Liver (tissue), 9 donors: ENCODE results near the gene NFE2L2. TPM values are rescaled to one million over a fixed set of nuclear protein-coding genes. Genes with fewer than 3 reads are reported as not detected.

ENCODE experiments used
- DNase-seq: peaks from one replicate; pipeline ENCODE4 v3.0.0-alpha.2; 2017; ENCODE audit warnings: low spot score
- H3K27ac ChIP-seq, 2 donors: one replicate each; pipeline ENCODE4 v1.7.0; 2013; ENCODE audit warnings: inconsistent platforms in 2 of 2, low read length in 2 of 2, control low read depth in 1 of 2, low read depth in 1 of 2, mild to moderate bottlenecking in 1 of 2
- H3K27me3 ChIP-seq, 4 donors: one replicate each; pipeline versions ENCODE4 v1.6.1 to v1.7.0; 2013; ENCODE audit warnings: low read length in 3 of 4, inconsistent platforms in 1 of 4, mild to moderate bottlenecking in 1 of 4, moderate library complexity in 1 of 4; ENCODE audit not compliant: control insufficient read depth in 4 of 4, insufficient read depth in 4 of 4
- H3K36me3 ChIP-seq, 4 donors: one replicate each; pipeline versions ENCODE4 v1.6.1 to v1.7.0; 2013; ENCODE audit warnings: low read length in 3 of 4, mild to moderate bottlenecking in 3 of 4, low read depth in 1 of 4, moderate library complexity in 1 of 4; ENCODE audit not compliant: control insufficient read depth in 4 of 4, insufficient read depth in 3 of 4
- H3K4me1 ChIP-seq, 4 donors: one replicate each; pipeline versions ENCODE4 v1.6.1 to v1.7.0; 2013; ENCODE audit warnings: low read length in 3 of 4, mild to moderate bottlenecking in 3 of 4, moderate library complexity in 1 of 4; ENCODE audit not compliant: control insufficient read depth in 4 of 4, insufficient read depth in 4 of 4
- H3K4me3 ChIP-seq, 3 donors: one replicate each; pipeline versions ENCODE4 v1.6.1 to v1.7.0; 2013; ENCODE audit warnings: low read length in 3 of 3, control low read depth in 1 of 3, low read depth in 1 of 3, mild to moderate bottlenecking in 1 of 3
- H3K9ac ChIP-seq, 2 donors: one replicate each; pipeline ENCODE4 v1.7.0; 2013; ENCODE audit warnings: low read length in 2 of 2, mild to moderate bottlenecking in 2 of 2, moderate library complexity in 2 of 2, control low read depth in 1 of 2, low read depth in 1 of 2
- H3K9me3 ChIP-seq, 4 donors: one replicate each; pipeline versions ENCODE4 v1.6.1 to v1.7.0; 2013; ENCODE audit warnings: low read length in 3 of 4; ENCODE audit not compliant: control insufficient read depth in 4 of 4
- EGR1 ChIP-seq, 2 donors: IDR thresholded peaks; 2 replicates each; pipeline ENCODE4 v1.6.1; 2016 to 2018; ENCODE audit warnings: antibody characterized with exemption in 2 of 2, low read depth in 2 of 2
- FOXA1 ChIP-seq: IDR thresholded peaks from 2 replicates; pipeline ENCODE4 v1.6.1; 2016; ENCODE audit warnings: antibody characterized with exemption
- FOXA2 ChIP-seq: IDR thresholded peaks from 2 replicates; pipeline ENCODE4 v1.6.1; 2016; ENCODE audit warnings: antibody characterized with exemption
- GABPA ChIP-seq, 2 donors: IDR thresholded peaks in 1 of 2; conservative IDR thresholded peaks in 1 of 2; 2 replicates each; pipeline ENCODE4 v1.6.1; 2016; ENCODE audit warnings: antibody characterized with exemption in 2 of 2, mild to moderate bottlenecking in 1 of 2, moderate library complexity in 1 of 2
- HNF4A ChIP-seq, 2 donors: conservative IDR thresholded peaks; 2 replicates each; pipeline ENCODE4 v1.6.1; 2016; ENCODE audit warnings: antibody characterized with exemption in 2 of 2, mild to moderate bottlenecking in 2 of 2
- HNF4G ChIP-seq: IDR thresholded peaks from 2 replicates; pipeline ENCODE4 v1.6.1; 2016; ENCODE audit warnings: antibody characterized with exemption
- JUND ChIP-seq, 2 donors: IDR thresholded peaks; 2 replicates each; pipeline ENCODE4 v1.6.1; 2016; ENCODE audit warnings: antibody characterized with exemption in 2 of 2
- RAD21 ChIP-seq, 2 donors: IDR thresholded peaks; 2 replicates each; pipeline ENCODE4 v1.6.1; 2016; ENCODE audit warnings: antibody characterized with exemption in 2 of 2, mild to moderate bottlenecking in 2 of 2
- RXRA ChIP-seq, 2 donors: IDR thresholded peaks; 2 replicates each; pipeline ENCODE4 v1.6.1; 2017 to 2018; ENCODE audit warnings: antibody characterized with exemption in 2 of 2, mild to moderate bottlenecking in 1 of 2
- SP1 ChIP-seq: IDR thresholded peaks from 2 replicates; pipeline ENCODE4 v1.6.1; 2018; ENCODE audit warnings: antibody characterized with exemption, mild to moderate bottlenecking
- TAF1 ChIP-seq: conservative IDR thresholded peaks from 2 replicates; pipeline ENCODE4 v1.6.1; 2016; ENCODE audit warnings: antibody characterized with exemption, mild to moderate bottlenecking
- YY1 ChIP-seq: IDR thresholded peaks from 2 replicates; pipeline ENCODE4 v1.6.1; 2016; ENCODE audit warnings: antibody characterized with exemption, mild to moderate bottlenecking
- WGBS: extraction: QIAGEN DNeasy Blood & Tissue Kit; methylation state at CpG from one replicate; pipeline ENCODE4 v1.1.7; 2013; 5-methylcytosine and 5-hydroxymethylcytosine counted together
- polyA plus RNA-seq, 2 donors: library from polyadenylated mRNA; stranded (reverse) in 1 of 2; unstranded in 1 of 2; fragments of 200-250 nt in 1 of 2; fragments of >200 nt in 1 of 2; fragmentation: Nextera tagmentation in 1 of 2; extraction: Ambion mirVana in 1 of 2; gene quantifications; one replicate each; pipeline versions ENCODE4 v1.2.1 to v1.2.3, GENCODE V29; 2013 to 2015
- total RNA-seq, 2 donors: library from RNA; depleted of rRNA; stranded (reverse); fragments of >200 nt; gene quantifications; one replicate each; pipeline ENCODE4 v1.2.3, GENCODE V29; 2014
- TF ChIP-seq, protein P1 (sequence below): IDR thresholded peaks from 2 replicates; pipeline ENCODE4 v1.6.1; 2016; ENCODE audit warnings: antibody characterized with exemption
- TF ChIP-seq, protein P2 (sequence below): fragments of 150-350 bp; IDR thresholded peaks from 2 replicates; pipeline ENCODE4 v1.5.1; 2017; ENCODE audit warnings: improper control_type of control experiment, low read depth, low read length; ENCODE audit not compliant: missing input control
- TF ChIP-seq, protein P3 (sequence below): IDR thresholded peaks from 2 replicates; pipeline ENCODE4 v1.6.1; 2016; ENCODE audit warnings: antibody characterized with exemption, mild to moderate bottlenecking
- TF ChIP-seq, protein P4 (sequence below): IDR thresholded peaks from 2 replicates; pipeline ENCODE4 v1.6.1; 2016; ENCODE audit warnings: antibody characterized with exemption
- donor health status: healthy.
- donor health status: healthy.
- donor health status: healthy.
- donor health status: healthy.
- donor health status: healthy.

Gene NFE2L2
- total and polyA plus RNA-seq, 4 donors: 22.5 to 31.0 (median 27.1) TPM

DNA sequence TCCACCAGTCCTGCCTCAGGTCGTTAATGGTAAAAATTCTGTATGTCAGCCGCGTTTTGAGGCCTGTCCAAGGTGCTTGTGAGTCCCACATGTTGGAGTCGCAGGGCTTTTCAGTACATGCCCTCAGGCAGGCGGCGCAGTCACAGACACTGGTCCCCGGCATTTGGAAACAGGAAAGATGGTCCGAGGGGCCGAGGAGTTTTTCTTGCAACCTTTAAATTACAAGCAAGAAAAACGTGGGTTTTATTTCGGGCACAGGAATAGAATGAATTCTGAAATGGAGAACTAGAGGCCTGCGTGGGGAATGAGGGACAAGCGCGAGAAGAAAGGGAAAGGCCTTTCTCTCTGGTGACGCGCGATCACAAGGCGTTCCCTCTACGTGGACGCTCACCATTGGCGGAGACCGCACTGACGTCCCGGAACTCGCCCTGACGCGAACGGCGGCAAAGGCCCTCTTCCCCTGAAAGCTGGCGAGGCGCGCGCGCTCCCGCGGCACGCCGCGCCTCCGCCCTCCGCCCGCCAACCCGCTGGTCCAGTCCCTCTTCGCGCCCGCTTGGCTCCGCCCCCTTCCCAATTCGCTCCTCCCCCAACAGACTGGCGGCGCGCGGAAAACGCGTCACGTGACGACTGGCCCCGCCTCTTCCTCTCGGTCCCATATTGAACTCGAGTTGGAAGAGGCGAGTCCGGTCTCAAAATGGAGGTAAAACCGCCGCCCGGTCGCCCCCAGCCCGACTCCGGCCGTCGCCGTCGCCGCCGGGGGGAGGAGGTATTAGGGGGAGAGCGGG lies 52.2 kb downstream of the NFE2L2 start, which contains the start of gene HNRNPA3:
Gene HNRNPA3, plus strand, starts transcription at position 689 of the 785 bp plus-strand sequence. Its CDS starts 6 bp downstream, at position 695.
- Histone ChIP-seq H3K27me3 (no peaks in the 10 kb centered on the region), H3K27ac (peak within 1 kb of the TSS; percentile 100), H3K4me1 (peaks cover 5 to 29% (median 9%) of the 10 kb centered on the region in 4 donors), H3K9me3 (no peaks in the 10 kb centered on the region), H3K36me3 (peaks cover 2 to 20% (median 11%) of the 10 kb centered on the region in 4 donors), H3K4me3 (peak within 1 kb of the TSS; percentile 72 to 95 (median 84)), H3K9ac (peak within 1 kb of the TSS; percentile 98 to 100)
- TF ChIP-seq EGR1 (IDR thresholded peaks at IDR 0.05; ENCODE audit: low read depth in 2 of 2) (no peak), GABPA (IDR thresholded peaks at IDR 0.05 in 1 of 2, conservative IDR thresholded peaks at IDR 0.05 in 1 of 2) (peak in 1 of 2 donors; percentile 60), YY1 (peak; percentile 87), SP1 (peak; percentile 57), FOXA1 (no peak), JUND (IDR thresholded peaks at IDR 0.05) (no peak), HNF4G (no peak), TAF1 (peak; percentile 90)
- TF ChIP-seq, protein P1, sequence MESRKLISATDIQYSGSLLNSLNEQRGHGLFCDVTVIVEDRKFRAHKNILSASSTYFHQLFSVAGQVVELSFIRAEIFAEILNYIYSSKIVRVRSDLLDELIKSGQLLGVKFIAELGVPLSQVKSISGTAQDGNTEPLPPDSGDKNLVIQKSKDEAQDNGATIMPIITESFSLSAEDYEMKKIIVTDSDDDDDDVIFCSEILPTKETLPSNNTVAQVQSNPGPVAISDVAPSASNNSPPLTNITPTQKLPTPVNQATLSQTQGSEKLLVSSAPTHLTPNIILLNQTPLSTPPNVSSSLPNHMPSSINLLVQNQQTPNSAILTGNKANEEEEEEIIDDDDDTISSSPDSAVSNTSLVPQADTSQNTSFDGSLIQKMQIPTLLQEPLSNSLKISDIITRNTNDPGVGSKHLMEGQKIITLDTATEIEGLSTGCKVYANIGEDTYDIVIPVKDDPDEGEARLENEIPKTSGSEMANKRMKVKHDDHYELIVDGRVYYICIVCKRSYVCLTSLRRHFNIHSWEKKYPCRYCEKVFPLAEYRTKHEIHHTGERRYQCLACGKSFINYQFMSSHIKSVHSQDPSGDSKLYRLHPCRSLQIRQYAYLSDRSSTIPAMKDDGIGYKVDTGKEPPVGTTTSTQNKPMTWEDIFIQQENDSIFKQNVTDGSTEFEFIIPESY: no peak
- TF ChIP-seq, protein P2, sequence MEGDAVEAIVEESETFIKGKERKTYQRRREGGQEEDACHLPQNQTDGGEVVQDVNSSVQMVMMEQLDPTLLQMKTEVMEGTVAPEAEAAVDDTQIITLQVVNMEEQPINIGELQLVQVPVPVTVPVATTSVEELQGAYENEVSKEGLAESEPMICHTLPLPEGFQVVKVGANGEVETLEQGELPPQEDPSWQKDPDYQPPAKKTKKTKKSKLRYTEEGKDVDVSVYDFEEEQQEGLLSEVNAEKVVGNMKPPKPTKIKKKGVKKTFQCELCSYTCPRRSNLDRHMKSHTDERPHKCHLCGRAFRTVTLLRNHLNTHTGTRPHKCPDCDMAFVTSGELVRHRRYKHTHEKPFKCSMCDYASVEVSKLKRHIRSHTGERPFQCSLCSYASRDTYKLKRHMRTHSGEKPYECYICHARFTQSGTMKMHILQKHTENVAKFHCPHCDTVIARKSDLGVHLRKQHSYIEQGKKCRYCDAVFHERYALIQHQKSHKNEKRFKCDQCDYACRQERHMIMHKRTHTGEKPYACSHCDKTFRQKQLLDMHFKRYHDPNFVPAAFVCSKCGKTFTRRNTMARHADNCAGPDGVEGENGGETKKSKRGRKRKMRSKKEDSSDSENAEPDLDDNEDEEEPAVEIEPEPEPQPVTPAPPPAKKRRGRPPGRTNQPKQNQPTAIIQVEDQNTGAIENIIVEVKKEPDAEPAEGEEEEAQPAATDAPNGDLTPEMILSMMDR: no peak
- TF ChIP-seq, protein P3, sequence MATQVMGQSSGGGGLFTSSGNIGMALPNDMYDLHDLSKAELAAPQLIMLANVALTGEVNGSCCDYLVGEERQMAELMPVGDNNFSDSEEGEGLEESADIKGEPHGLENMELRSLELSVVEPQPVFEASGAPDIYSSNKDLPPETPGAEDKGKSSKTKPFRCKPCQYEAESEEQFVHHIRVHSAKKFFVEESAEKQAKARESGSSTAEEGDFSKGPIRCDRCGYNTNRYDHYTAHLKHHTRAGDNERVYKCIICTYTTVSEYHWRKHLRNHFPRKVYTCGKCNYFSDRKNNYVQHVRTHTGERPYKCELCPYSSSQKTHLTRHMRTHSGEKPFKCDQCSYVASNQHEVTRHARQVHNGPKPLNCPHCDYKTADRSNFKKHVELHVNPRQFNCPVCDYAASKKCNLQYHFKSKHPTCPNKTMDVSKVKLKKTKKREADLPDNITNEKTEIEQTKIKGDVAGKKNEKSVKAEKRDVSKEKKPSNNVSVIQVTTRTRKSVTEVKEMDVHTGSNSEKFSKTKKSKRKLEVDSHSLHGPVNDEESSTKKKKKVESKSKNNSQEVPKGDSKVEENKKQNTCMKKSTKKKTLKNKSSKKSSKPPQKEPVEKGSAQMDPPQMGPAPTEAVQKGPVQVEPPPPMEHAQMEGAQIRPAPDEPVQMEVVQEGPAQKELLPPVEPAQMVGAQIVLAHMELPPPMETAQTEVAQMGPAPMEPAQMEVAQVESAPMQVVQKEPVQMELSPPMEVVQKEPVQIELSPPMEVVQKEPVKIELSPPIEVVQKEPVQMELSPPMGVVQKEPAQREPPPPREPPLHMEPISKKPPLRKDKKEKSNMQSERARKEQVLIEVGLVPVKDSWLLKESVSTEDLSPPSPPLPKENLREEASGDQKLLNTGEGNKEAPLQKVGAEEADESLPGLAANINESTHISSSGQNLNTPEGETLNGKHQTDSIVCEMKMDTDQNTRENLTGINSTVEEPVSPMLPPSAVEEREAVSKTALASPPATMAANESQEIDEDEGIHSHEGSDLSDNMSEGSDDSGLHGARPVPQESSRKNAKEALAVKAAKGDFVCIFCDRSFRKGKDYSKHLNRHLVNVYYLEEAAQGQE: peak; percentile 91
- WGBS: 7% methylated on average over 74 of the region's 74 CpGs
- peak; percentile 100 for DNase-seq

DNA sequence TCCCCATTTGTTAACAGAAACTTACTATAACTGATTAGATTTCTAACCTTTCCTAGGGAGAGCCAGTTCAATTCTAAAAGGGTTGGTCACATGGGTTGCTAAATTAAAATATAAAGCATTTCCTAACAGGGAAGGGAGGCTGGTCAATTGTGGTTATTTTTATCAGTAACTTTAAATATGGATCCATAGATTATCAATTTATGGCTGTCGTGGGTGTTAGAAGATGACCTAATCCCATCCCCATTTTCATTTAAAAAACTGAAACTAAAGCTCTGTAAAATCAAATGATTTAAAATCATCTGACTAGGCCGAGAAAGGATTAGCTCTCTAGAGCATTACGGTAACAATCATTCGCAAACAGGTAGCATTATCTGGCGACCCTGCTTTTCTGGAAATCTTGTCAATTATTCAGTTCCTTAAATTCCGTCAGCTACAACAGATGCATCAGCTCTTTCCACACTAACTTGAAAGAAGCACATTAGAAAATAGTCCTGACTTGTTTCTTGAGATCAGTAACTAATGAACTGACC lies 52.9 kb downstream of the NFE2L2 start:
- Histone ChIP-seq H3K4me3 (peak overlapping the region; percentile 64 to 72 (median 71)), H3K27me3 (no peaks in the 10 kb centered on the region), H3K27ac (peak overlapping the region; percentile 98 to 100), H3K4me1 (peaks cover 5 to 29% (median 9%) of the 10 kb centered on the region in 4 donors), H3K36me3 (peaks cover 2 to 13% (median 7%) of the 10 kb centered on the region in 4 donors), H3K9me3 (no peaks in the 10 kb centered on the region), H3K9ac (peak overlapping the region; percentile 98 to 100)
- no peak for DNase-seq
- 2% methylated on average over 6 of the region's 6 CpGs for WGBS
- TF ChIP-seq RXRA (IDR thresholded peaks at IDR 0.05) (no peak), HNF4G (no peak), YY1 (no peak), FOXA2 (no peak), HNF4A (conservative IDR thresholded peaks at IDR 0.05) (no peak), RAD21 (IDR thresholded peaks at IDR 0.05) (no peak), JUND (IDR thresholded peaks at IDR 0.05) (no peak), EGR1 (IDR thresholded peaks at IDR 0.05; ENCODE audit: low read depth in 2 of 2) (no peak)
- TF ChIP-seq, protein P4, sequence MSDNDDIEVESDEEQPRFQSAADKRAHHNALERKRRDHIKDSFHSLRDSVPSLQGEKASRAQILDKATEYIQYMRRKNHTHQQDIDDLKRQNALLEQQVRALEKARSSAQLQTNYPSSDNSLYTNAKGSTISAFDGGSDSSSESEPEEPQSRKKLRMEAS: no peak
- TF ChIP-seq, protein P2: no peak
- TF ChIP-seq, protein P1: no peak
